ENCODE results near the gene PRKACG. TPM values are rescaled to one million over a fixed set of nuclear protein-coding genes. Genes with fewer than 3 reads are reported as not detected.

Gene PRKACG
- total and polyA plus RNA-seq, 2 experiments from 2014 or later: not detected

- Mint-ChIP-seq H3K27me3 (ENCODE audit: insufficient read depth, low read depth, poor library complexity) (peaks cover 12% of the 10 kb centered on the region), H3K36me3 (ENCODE audit: low read depth) (peaks cover 33% of the 10 kb centered on the region), H3K4me3 (no peak overlapping the region; the same call in 2 of the 3 replicates), H3K4me1 (peaks cover 36% of the 10 kb centered on the region), H3K9me3 (no peaks in the 10 kb centered on the region), H3K27ac (peak overlapping the region; percentile 24)
- Histone ChIP-seq H3K4me1 (ENCODE audit: insufficient read depth) (peaks cover 40% of the 10 kb centered on the region), H3K4me3 (no peak overlapping the region), H3K4me2 (peak overlapping the region; percentile 73), H3F3A (replicated peaks; ENCODE audit: low read depth) (peaks cover 5% of the 10 kb centered on the region; the same call in 1 of the 2 replicates), H3K9me2 (ENCODE audit: insufficient read depth) (no peaks in the 10 kb centered on the region), H2AFZ (no peak overlapping the region), H3K36me3 (ENCODE audit: insufficient read depth) (no peaks in the 10 kb centered on the region; the same call in none of the 2 replicates), H3K27ac (ENCODE audit: low read depth) (peak overlapping the region; percentile 62; the same call in 1 of the 2 replicates), H3K27me3 (ENCODE audit: insufficient read depth) (no peaks in the 10 kb centered on the region), H3K79me2 (replicated peaks; ENCODE audit: insufficient read depth) (peaks cover 63% of the 10 kb centered on the region), H4K20me1 (replicated peaks; ENCODE audit: insufficient read depth) (peaks cover 8% of the 10 kb centered on the region)
- TF ChIP-seq NANOG (IDR thresholded peaks at IDR 0.05; ENCODE audit: borderline replicate concordance) (no peak), POLR2AphosphoS5 (IDR thresholded peaks at IDR 0.05; ENCODE audit: low read depth) (no peak), CREB1 (CRISPR knock-in tag; IDR thresholded peaks at IDR 0.05; ENCODE audit: low read depth) (no peak), EZH2phosphoT487 (IDR thresholded peaks at IDR 0.05; ENCODE audit: unreplicated experiment) (no peak), CTCF (conservative IDR thresholded peaks at IDR 0.05; ENCODE audit: low read depth in 2 of 2) (no peak), STAT1 (IDR thresholded peaks at IDR 0.05; ENCODE audit: unreplicated experiment) (no peak)
- ATAC-seq: peak; percentile 65
- peak; percentile 50 for DNase-seq (ENCODE audit: low spot score)
Observed at GRCh38 chr9:69044240-69045219, 30.6 kb upstream of the PRKACG start.

- Histone ChIP-seq H3K4me2 (no peak overlapping the region), H3K27me3 (ENCODE audit: insufficient read depth) (no peaks in the 10 kb centered on the region), H3F3A (replicated peaks; ENCODE audit: low read depth) (peaks cover 6% of the 10 kb centered on the region), H2AFZ (no peak overlapping the region), H3K27ac (ENCODE audit: low read depth) (peak overlapping the region; percentile 69; the same call in 1 of the 2 replicates), H3K4me3 (no peak overlapping the region), H4K20me1 (replicated peaks; ENCODE audit: insufficient read depth) (peaks cover 8% of the 10 kb centered on the region), H3K4me1 (ENCODE audit: insufficient read depth) (peaks cover 37% of the 10 kb centered on the region), H3K79me2 (replicated peaks; ENCODE audit: insufficient read depth) (peaks cover 95% of the 10 kb centered on the region), H3K9me2 (ENCODE audit: insufficient read depth) (no peaks in the 10 kb centered on the region), H3K36me3 (ENCODE audit: insufficient read depth) (no peaks in the 10 kb centered on the region)
- DNase-seq (ENCODE audit: low spot score) (no peak), ATAC-seq (no peak)
- no peaks in the 10 kb centered on the region for H3K9me3 Mint-ChIP-seq
- H3K36me3 Mint-ChIP-seq (ENCODE audit: low read depth): peaks cover 8% of the 10 kb centered on the region; the same call in 2 of the 3 replicates
- H3K4me3 Mint-ChIP-seq: no peak overlapping the region
- peaks cover 12% of the 10 kb centered on the region for H3K27me3 Mint-ChIP-seq (ENCODE audit: insufficient read depth, low read depth, poor library complexity)
- no peak overlapping the region for H3K27ac Mint-ChIP-seq
- peaks cover 31% of the 10 kb centered on the region for H3K4me1 Mint-ChIP-seq
- TF ChIP-seq CREB1 (CRISPR knock-in tag; IDR thresholded peaks at IDR 0.05; ENCODE audit: low read depth) (no peak), EZH2 (IDR thresholded peaks at IDR 0.05; ENCODE audit: low read depth, unreplicated experiment) (no peak), CTCF (conservative IDR thresholded peaks at IDR 0.05; ENCODE audit: low read depth in 2 of 2) (no peak), EZH2phosphoT487 (IDR thresholded peaks at IDR 0.05; ENCODE audit: unreplicated experiment) (no peak), ZNF462 (CRISPR knock-in tag; IDR thresholded peaks at IDR 0.05) (no peak), POLR2AphosphoS5 (IDR thresholded peaks at IDR 0.05; ENCODE audit: low read depth) (no peak), ZNF331 (CRISPR knock-in tag; IDR thresholded peaks at IDR 0.05; ENCODE audit: low read depth) (no peak)
Observed at GRCh38 chr9:69040646-69041045, 26.7 kb upstream of the PRKACG start.
